K562 (cell line): ENCODE measurements around the gene BMP8B. TPM values are rescaled to one million over a fixed set of nuclear protein-coding genes. Genes with fewer than 3 reads are reported as not detected.

Source experiments
- ATAC-seq: fragments of 200-7000 bp; cut with Tn5 transposase; 3 replicates; pipeline ENCODE4 v1.9.1; 2020; ENCODE audit warnings: moderate library complexity
- BruUV-seq: library from RNA; stranded (reverse); fragments of 400-500 nt; replicated peaks from 2 replicates; lab custom pipeline; 2021; lab: Mats Ljungman, UMichigan
- CTCF ChIA-PET: fragments of 300-600 bp; formaldehyde crosslinking; extraction: SDS; loops from one replicate; lab custom pipeline; 2021; ENCODE audit warnings: low intra/inter-chr PET ratio; lab: Yijun Ruan, JAX
- POLR2A ChIA-PET: fragments of 300-600, 350-650 bp; sonication (Branson Sonifier 250); formaldehyde crosslinking; extraction: SDS; loops from one replicate; lab custom pipeline; 2021; ENCODE audit warnings: antibody characterized with exemption, inconsistent platforms; lab: Yijun Ruan, JAX
- DNase-seq, 4 experiments: peaks; one replicate each; pipeline versions ENCODE4 v3.0.0 to v3.0.0-alpha.2; 2011 to 2018; ENCODE audit warnings: low spot score in 3 of 4, mixed read lengths in 3 of 4; ENCODE audit errors: extremely low read depth in 1 of 4
- FAIRE-seq: peaks from 2 replicates; lab custom pipeline; 2011; peaks lifted over from hg19 to GRCh38; lab: Jason Lieb, UNC
- H2AFZ ChIP-seq: 2 replicates; pipeline ENCODE4 v1.6.0; 2011; ENCODE audit warnings: low read depth, low read length, control low read depth, inconsistent platforms
- H3K27ac ChIP-seq: fragments of 200-600 bp; 3 replicates; pipeline ENCODE4 v1.8.0; 2011; ENCODE audit warnings: low read depth, mild to moderate bottlenecking, control low read depth, inconsistent platforms, low read length, moderate library complexity, mixed read lengths; ENCODE audit errors: extremely low read depth
- H3K27me3 ChIP-seq, 2 experiments: fragments of 300-600 bp in 1 of 2; 2 replicates in 1 of 2; 3 replicates in 1 of 2; pipeline versions ENCODE4 v1.6.0 to v1.8.0; 2011; ENCODE audit warnings: inconsistent platforms in 2 of 2, low read length in 2 of 2, mild to moderate bottlenecking in 1 of 2, mixed read lengths in 1 of 2, moderate library complexity in 1 of 2; ENCODE audit not compliant: control insufficient read depth in 2 of 2, insufficient read depth in 2 of 2
- H3K36me3 ChIP-seq: fragments of 300-600 bp; 3 replicates; pipeline ENCODE4 v1.8.0; 2011; ENCODE audit warnings: mild to moderate bottlenecking, low read length, inconsistent platforms; ENCODE audit not compliant: control insufficient read depth, insufficient read depth
- H3K4me1 ChIP-seq, 2 experiments: fragments of 200-600 bp in 1 of 2; replicated peaks in 1 of 2; 2 replicates in 1 of 2; 3 replicates in 1 of 2; pipeline versions ENCODE4 v1.5.1 to v1.8.0; 2011; ENCODE audit warnings: inconsistent platforms in 2 of 2, low read length in 2 of 2, mild to moderate bottlenecking in 1 of 2, mixed read lengths in 1 of 2, moderate library complexity in 1 of 2; ENCODE audit not compliant: control insufficient read depth in 2 of 2, insufficient read depth in 2 of 2
- H3K4me2 ChIP-seq: 2 replicates; pipeline ENCODE4 v1.6.1; 2011; ENCODE audit warnings: low read length, control low read depth, inconsistent platforms, mixed read lengths; ENCODE audit not compliant: insufficient read depth
- H3K4me3 ChIP-seq: fragments of 200-600 bp; sonication (generic), shearing (Covaris generic); 2 replicates; pipeline ENCODE4 v1.5.1; 2016; ENCODE audit warnings: control low read depth, inconsistent platforms
- H3K79me2 ChIP-seq: fragments of 200-600 bp; 3 replicates; pipeline ENCODE4 v1.8.0; 2011; ENCODE audit warnings: low read length, inconsistent platforms; ENCODE audit not compliant: control insufficient read depth, insufficient read depth
- H3K9ac ChIP-seq, 2 experiments: 2 replicates each; pipeline versions ENCODE4 v1.6.0 to v1.6.1; 2011; ENCODE audit warnings: low read depth in 2 of 2, low read length in 2 of 2, control low read depth in 1 of 2, inconsistent platforms in 1 of 2, mild to moderate bottlenecking in 1 of 2, mixed read lengths in 1 of 2; ENCODE audit not compliant: insufficient read depth in 1 of 2
- H3K9me1 ChIP-seq: one replicate; pipeline ENCODE4 v1.6.0; 2011; ENCODE audit warnings: inconsistent platforms, mild to moderate bottlenecking, low read length, moderate library complexity; ENCODE audit not compliant: control insufficient read depth, insufficient read depth
- H3K9me3 ChIP-seq: replicated peaks from 2 replicates; pipeline ENCODE4 v1.5.1; 2011; ENCODE audit warnings: low read depth, low read length, inconsistent platforms; ENCODE audit not compliant: control insufficient read depth, insufficient read depth
- H4K20me1 ChIP-seq: replicated peaks from 2 replicates; pipeline ENCODE4 v1.6.1; 2011; ENCODE audit warnings: low read length, inconsistent platforms, mixed read lengths; ENCODE audit not compliant: control insufficient read depth, insufficient read depth
- CBFB ChIP-seq: sonication (generic); formaldehyde crosslinking; IDR thresholded peaks from 2 replicates; pipeline ENCODE4 v1.4.0; 2020; ENCODE audit warnings: mild to moderate bottlenecking, missing genetic modification reagents
- COPS2 ChIP-seq: fragments of 450-650 bp; conservative IDR thresholded peaks from 2 replicates; pipeline ENCODE4 v1.6.1; 2016; ENCODE audit warnings: mild to moderate bottlenecking, moderate library complexity
- CSDE1 ChIP-seq, 2 experiments: fragments of 450-650 bp; IDR thresholded peaks; 2 replicates each; pipeline ENCODE4 v1.6.1; 2016; ENCODE audit warnings: mild to moderate bottlenecking in 1 of 2
- HDAC1 ChIP-seq, 2 experiments: fragments of 450-650 bp; IDR thresholded peaks; 2 replicates each; pipeline ENCODE4 v1.6.1; 2016 to 2017; ENCODE audit warnings: inconsistent platforms in 1 of 2, mild to moderate bottlenecking in 1 of 2, moderate library complexity in 1 of 2
- HDAC3 ChIP-seq: fragments of 450-650 bp; IDR thresholded peaks from 2 replicates; pipeline ENCODE4 v1.6.1; 2018; ENCODE audit warnings: borderline replicate concordance, mild to moderate bottlenecking, moderate library complexity; ENCODE audit not compliant: partially characterized antibody
- NR2C2 ChIP-seq, 2 experiments: fragments of 200-800 bp in 1 of 2; sonication (Bioruptor generic) in 1 of 2; sonication (generic) in 1 of 2; formaldehyde crosslinking in 1 of 2; IDR thresholded peaks; 2 replicates each; pipeline versions ENCODE4 v1.6.1 to v1.8.0; 2016 to 2022; ENCODE audit warnings: mild to moderate bottlenecking in 1 of 2, missing compliant biosample characterization in 1 of 2, missing genetic modification characterization in 1 of 2, missing genetic modification reagents in 1 of 2
- POLR2AphosphoS2 ChIP-seq: IDR thresholded peaks from 2 replicates; pipeline ENCODE4 v1.6.1; 2012; ENCODE audit warnings: low read length, improper control_type of control experiment
- RBM15 ChIP-seq: fragments of 200-400 bp; formaldehyde crosslinking; IDR thresholded peaks from 2 replicates; pipeline ENCODE4 v1.6.1; 2018; ENCODE audit warnings: mild to moderate bottlenecking, low read length, moderate library complexity; ENCODE audit not compliant: insufficient read depth
- SETDB1 ChIP-seq: IDR thresholded peaks from one replicate; pipeline ENCODE4 v1.6.1; 2012; ENCODE audit warnings: low read length, control low read depth, inconsistent platforms
- XRCC4 ChIP-seq: IDR thresholded peaks from one replicate; pipeline ENCODE4 v1.6.1; 2011; ENCODE audit not compliant: insufficient read depth, insufficient read length; ENCODE audit errors: extremely low read depth
- ZBTB7A ChIP-seq: IDR thresholded peaks from 2 replicates; pipeline ENCODE4 v1.6.1; 2011; ENCODE audit warnings: low read depth, mild to moderate bottlenecking, low read length, moderate library complexity, borderline replicate concordance; ENCODE audit not compliant: control insufficient read depth
- ZC3H4 ChIP-seq: sonication (generic); formaldehyde crosslinking; IDR thresholded peaks from 2 replicates; pipeline ENCODE4 v1.9.0; 2021; ENCODE audit warnings: missing genetic modification reagents, borderline replicate concordance
- ZFP36 ChIP-seq: fragments of 150-350 bp; IDR thresholded peaks from 2 replicates; pipeline ENCODE4 v1.6.1; 2018; ENCODE audit warnings: low read length, low read depth; ENCODE audit not compliant: partially characterized antibody
- ZNF384 ChIP-seq: IDR thresholded peaks from 2 replicates; pipeline ENCODE4 v1.6.1; 2012; ENCODE audit warnings: low read depth, low read length, improper control_type of control experiment
- WGBS: fragments of 100-300 bp; shearing (Covaris generic); methylation state at CpG from one replicate; pipeline ENCODE4 v1.1.6; 2016; ENCODE audit warnings: low coverage, mixed read lengths; ENCODE audit not compliant: insufficient coverage; ENCODE audit errors: missing lambda C conversion rate; 5-methylcytosine and 5-hydroxymethylcytosine counted together
- in situ Hi-C: fragments of 300-500 bp; cut with MboI; formaldehyde crosslinking; loops from 4 replicates; pipeline ENCODE4 v1.15.0; 2018; ENCODE audit warnings: inconsistent platforms, mixed read lengths
- intact Hi-C: fragments of 100-400 bp; cut with micrococcal nuclease; formaldehyde crosslinking; loops from 2 replicates; pipeline ENCODE4 v1.14.2; 2022
- polyA plus RNA-seq, 8 experiments: library from polyadenylated mRNA; depleted of rRNA in 4 of 8; stranded (reverse) in 5 of 8; unstranded in 3 of 8; fragments of >200 nt; fragmentation: Nextera tagmentation in 2 of 8; fragmentation: Illumina TruSeq in 1 of 8; extraction: Ambion mirVana in 2 of 8; extraction: Trizol in 1 of 8; gene quantifications; 2 replicates each; pipeline versions ENCODE4 v1.2.1 to v1.2.3, GENCODE V29; 2011 to 2014; ENCODE audit warnings: inconsistent platforms in 1 of 8, missing spikeins in 1 of 8
- total RNA-seq, 7 experiments: library from RNA; depleted of rRNA in 6 of 7; stranded (reverse); fragments of >200 nt in 6 of 7; fragmentation: Illumina TruSeq in 2 of 7; extraction: Trizol in 2 of 7; gene quantifications; 2 replicates each; pipeline versions ENCODE4 v1.2.1 to v1.2.3, GENCODE V29; 2011 to 2021; ENCODE audit warnings: low replicate concordance in 1 of 7
- TF ChIP-seq, protein P1 (sequence below): sonication (generic); formaldehyde crosslinking; IDR thresholded peaks from 2 replicates; pipeline ENCODE4 v1.8.1; 2023; ENCODE audit warnings: mild to moderate bottlenecking, missing genetic modification reagents, moderate library complexity

BMP8B gene
- total and polyA plus RNA-seq, 9 of the 15 experiments (the other 6 are each of a cell fraction or from before 2014, with no cell fraction given), result 0.03 to 0.33 (median 0.14) TPM

DNA sequence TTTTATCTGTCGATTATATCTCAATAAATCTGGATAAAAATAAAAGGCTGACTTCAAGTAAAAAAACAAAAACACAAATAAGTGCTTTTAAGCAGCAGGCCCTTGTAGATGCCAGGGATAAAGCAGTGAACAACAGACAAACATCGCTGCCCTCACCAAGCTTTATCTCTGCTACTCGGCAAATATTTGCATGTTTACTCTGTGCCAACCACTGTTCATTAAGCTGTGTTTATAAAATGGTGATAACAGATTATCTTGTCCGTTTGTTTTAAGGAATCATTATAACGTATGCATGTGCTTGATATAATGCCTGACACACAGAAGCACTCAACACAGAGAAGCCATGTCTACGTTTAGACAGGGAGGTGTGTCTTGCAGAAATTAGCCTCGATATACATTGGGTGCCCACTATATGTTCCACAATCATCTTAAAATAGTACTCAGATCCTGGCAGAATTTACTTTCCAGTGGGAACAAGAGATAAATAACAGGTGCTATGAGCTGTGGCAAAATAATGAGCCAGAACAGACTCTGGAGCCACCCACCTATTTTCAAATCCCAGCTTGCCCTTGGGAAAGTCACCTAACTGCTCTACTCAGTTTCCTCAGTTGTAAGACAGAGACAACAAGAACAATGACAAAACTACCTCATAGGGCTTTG is 47.4 kb upstream of the BMP8B start:
- FAIRE-seq (no peak), DNase-seq (no peak), ATAC-seq (no peak)
- intact Hi-C loops, result no loop called here
- H3K9me3 ChIP-seq, result no peaks in the 10 kb centered on the region
- 77% methylated on average over 7 of the region's 7 CpGs for WGBS
- no peak overlapping the region for H3K4me2 ChIP-seq
- no peaks in the 10 kb centered on the region for H4K20me1 ChIP-seq
- ChIA-PET CTCF (no interaction called here), POLR2A (interaction anchor here (0.7 to 2.7 kb wide), 7 partner anchors 9 to 204 kb away, joined by 3 to 20 read pairs (median 5); partner anchors contain the start of gene CAP1)
- no peaks in the 10 kb centered on the region for H3K9me1 ChIP-seq
- no TSS peak for BruUV-seq
- no peak overlapping the region for H3K4me3 ChIP-seq
- H3K27ac ChIP-seq, result no peak overlapping the region
- no peaks in the 10 kb centered on the region for H3K27me3 ChIP-seq
- no peaks in the 10 kb centered on the region for H3K79me2 ChIP-seq
- H3K9ac ChIP-seq, result no peak overlapping the region
- in situ Hi-C loops, result no loop called here
- no peak overlapping the region for H2AFZ ChIP-seq
- peaks cover 6 to 15% of the 10 kb centered on the region in 2 experiments; a peak in 3 of 5 replicates for H3K4me1 ChIP-seq
- H3K36me3 ChIP-seq, result peaks cover 51% of the 10 kb centered on the region
- TF ChIP-seq CBFB (CRISPR knock-in tag), result no peak
- 0 out of 2 replicates have a peak, but pooled peaks have one; percentile 24 for TF ChIP-seq POLR2AphosphoS2
- no peak for TF ChIP-seq ZFP36

DNA sequence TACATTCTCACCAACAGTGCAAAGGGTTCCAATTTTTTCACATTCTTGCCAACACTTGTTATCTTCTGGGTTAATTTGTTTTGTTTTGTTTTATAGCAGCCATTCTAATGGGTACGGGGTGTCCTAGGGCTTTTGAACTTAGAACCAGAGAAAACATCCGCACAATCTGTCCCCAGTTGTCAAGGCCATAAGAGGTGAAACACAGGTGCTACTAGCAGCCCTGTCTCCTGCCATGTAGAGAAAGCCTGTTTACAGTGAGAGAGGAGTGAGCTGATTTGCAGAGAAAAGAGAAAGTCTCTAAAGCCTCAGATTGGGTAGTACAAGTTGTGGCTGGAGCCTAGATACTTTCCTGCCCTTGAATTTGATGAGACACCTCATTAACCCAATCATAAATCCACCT is 46.4 kb upstream of the BMP8B start:
- TSS peak; percentile 15 for BruUV-seq
- DNase-seq (no peak), ATAC-seq (no peak), FAIRE-seq (no peak)
- in situ Hi-C loops, result no loop called here
- H3K9me3 ChIP-seq, result no peaks in the 10 kb centered on the region
- no peak overlapping the region for H3K4me3 ChIP-seq
- POLR2A ChIA-PET, result interaction anchor here (0.6 to 2.7 kb wide), 4 partner anchors 9 to 587 kb away, joined by 3 to 20 read pairs (median 4); no protein-coding TSS in a partner anchor
- peaks cover 11 to 21% of the 10 kb centered on the region in 2 experiments for H3K4me1 ChIP-seq
- H3K9me1 ChIP-seq, result no peaks in the 10 kb centered on the region
- no peak overlapping the region for H2AFZ ChIP-seq
- no peaks in the 10 kb centered on the region for H3K27me3 ChIP-seq
- H3K9ac ChIP-seq, result no peak overlapping the region
- no peaks in the 10 kb centered on the region for H3K79me2 ChIP-seq
- intact Hi-C loops, result no loop called here
- no peaks in the 10 kb centered on the region for H4K20me1 ChIP-seq
- no peak overlapping the region for H3K27ac ChIP-seq
- no peak overlapping the region for H3K4me2 ChIP-seq
- H3K36me3 ChIP-seq, result peaks cover 41% of the 10 kb centered on the region
- WGBS, result 100% methylated on average over 2 of the region's 2 CpGs
- CTCF ChIA-PET, result no interaction called here
- TF ChIP-seq ZBTB7A, result no peak
- TF ChIP-seq HDAC3, result no peak
- no peak for TF ChIP-seq COPS2
- no peak for TF ChIP-seq NR2C2 (CRISPR knock-in tag; IDR thresholded peaks at IDR 0.05)
- no peak for TF ChIP-seq NR2C2 (tag; IDR thresholded peaks at IDR 0.05)
- TF ChIP-seq SETDB1, result no peak
- no peak for TF ChIP-seq CSDE1 (IDR thresholded peaks at IDR 0.05)
- TF ChIP-seq, protein P1, sequence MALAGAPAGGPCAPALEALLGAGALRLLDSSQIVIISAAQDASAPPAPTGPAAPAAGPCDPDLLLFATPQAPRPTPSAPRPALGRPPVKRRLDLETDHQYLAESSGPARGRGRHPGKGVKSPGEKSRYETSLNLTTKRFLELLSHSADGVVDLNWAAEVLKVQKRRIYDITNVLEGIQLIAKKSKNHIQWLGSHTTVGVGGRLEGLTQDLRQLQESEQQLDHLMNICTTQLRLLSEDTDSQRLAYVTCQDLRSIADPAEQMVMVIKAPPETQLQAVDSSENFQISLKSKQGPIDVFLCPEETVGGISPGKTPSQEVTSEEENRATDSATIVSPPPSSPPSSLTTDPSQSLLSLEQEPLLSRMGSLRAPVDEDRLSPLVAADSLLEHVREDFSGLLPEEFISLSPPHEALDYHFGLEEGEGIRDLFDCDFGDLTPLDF (CRISPR knock-in tag), result no peak
- TF ChIP-seq HDAC1 (IDR thresholded peaks at IDR 0.05), result no peak
- no peak for TF ChIP-seq ZNF384
- TF ChIP-seq ZC3H4 (CRISPR knock-in tag), result no peak
- no peak for TF ChIP-seq RBM15
- no peak for TF ChIP-seq XRCC4
